ENCODE data around the gene UGT1A3.

DNA sequence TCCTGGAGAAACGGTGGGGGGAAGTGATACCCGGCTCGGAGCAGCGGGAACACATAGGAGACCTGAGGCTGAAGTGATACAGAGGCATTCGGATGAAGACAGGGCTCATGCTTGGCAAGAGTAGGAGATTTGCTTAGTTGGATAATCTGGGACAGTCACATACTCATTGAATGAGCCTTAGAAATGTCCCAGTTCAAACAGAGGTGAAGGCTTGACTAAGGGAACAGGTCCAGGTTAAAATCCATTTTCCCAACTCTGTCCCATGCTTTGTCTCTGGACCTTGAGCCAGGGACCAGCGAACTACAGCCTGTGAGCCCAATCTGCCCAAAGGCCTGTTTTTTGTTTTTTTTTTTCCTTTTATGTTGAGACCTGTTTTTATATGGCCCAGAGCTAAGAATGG is 34.9 kb upstream of the UGT1A3 start:
- TF ChIP-seq, protein P1, sequence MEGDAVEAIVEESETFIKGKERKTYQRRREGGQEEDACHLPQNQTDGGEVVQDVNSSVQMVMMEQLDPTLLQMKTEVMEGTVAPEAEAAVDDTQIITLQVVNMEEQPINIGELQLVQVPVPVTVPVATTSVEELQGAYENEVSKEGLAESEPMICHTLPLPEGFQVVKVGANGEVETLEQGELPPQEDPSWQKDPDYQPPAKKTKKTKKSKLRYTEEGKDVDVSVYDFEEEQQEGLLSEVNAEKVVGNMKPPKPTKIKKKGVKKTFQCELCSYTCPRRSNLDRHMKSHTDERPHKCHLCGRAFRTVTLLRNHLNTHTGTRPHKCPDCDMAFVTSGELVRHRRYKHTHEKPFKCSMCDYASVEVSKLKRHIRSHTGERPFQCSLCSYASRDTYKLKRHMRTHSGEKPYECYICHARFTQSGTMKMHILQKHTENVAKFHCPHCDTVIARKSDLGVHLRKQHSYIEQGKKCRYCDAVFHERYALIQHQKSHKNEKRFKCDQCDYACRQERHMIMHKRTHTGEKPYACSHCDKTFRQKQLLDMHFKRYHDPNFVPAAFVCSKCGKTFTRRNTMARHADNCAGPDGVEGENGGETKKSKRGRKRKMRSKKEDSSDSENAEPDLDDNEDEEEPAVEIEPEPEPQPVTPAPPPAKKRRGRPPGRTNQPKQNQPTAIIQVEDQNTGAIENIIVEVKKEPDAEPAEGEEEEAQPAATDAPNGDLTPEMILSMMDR (IDR thresholded peaks at IDR 0.05; ENCODE audit: low read length) = no peak
- TF ChIP-seq EZH2 (IDR thresholded peaks at IDR 0.05; ENCODE audit: borderline replicate concordance, low read length) = no peak
